Activated CD8-positive, alpha-beta memory T cell treated with anti-CD3 and anti-CD28 coated beads, Interleukin-2, amount 50 U/mL, for 1 hour (primary cell): ENCODE results near the gene STIP1.
A peak's percentile ranks its signal among the peaks of the same experiment; 100 is the strongest.

ENCODE experiments used
- DNase-seq: peaks from one replicate; pipeline ENCODE4 v3.0.0-alpha.2; 2020; ENCODE audit errors: extremely low read depth

The STIP1 gene

GRCh38 chr11:64198511-64198910, 12.5 kb downstream of the STIP1 start:
- no peak for DNase-seq

GRCh38 chr11:64201543-64201942, 15.6 kb downstream of the STIP1 start:
- DNase-seq: no peak

- no peak for DNase-seq
Observed at GRCh38 chr11:64202992-64203391, 17.0 kb downstream of the STIP1 start.

- no peak for DNase-seq
Observed at GRCh38 chr11:64203421-64204079, 17.6 kb downstream of the STIP1 start.

GRCh38 chr11:64204080-64204440, 18.1 kb downstream of the STIP1 start:
- no peak for DNase-seq

GRCh38 chr11:64204464-64204989, 18.6 kb downstream of the STIP1 start:
- DNase-seq: peak; percentile 68

GRCh38 chr11:64206457-64207255, 20.7 kb downstream of the STIP1 start, which contains the start of gene FERMT3:
FERMT3 (plus strand) TSS chr11:64206721; CDS start chr11:64207365, 644 bp downstream.
- no peak for DNase-seq

- no peak for DNase-seq
Observed at GRCh38 chr11:64207256-64208085, 21.5 kb downstream of the STIP1 start.

- no peak for DNase-seq
Observed at GRCh38 chr11:64208086-64208795, 22.3 kb downstream of the STIP1 start.

- DNase-seq: no peak
Observed at GRCh38 chr11:64208796-64209562, 23.0 kb downstream of the STIP1 start.

GRCh38 chr11:64209563-64209843, 23.5 kb downstream of the STIP1 start:
- no peak for DNase-seq

- DNase-seq: no peak
Observed at GRCh38 chr11:64210301-64211020, 24.5 kb downstream of the STIP1 start.

- DNase-seq: no peak
Observed at GRCh38 chr11:64211181-64211872, 25.4 kb downstream of the STIP1 start.

- no peak for DNase-seq
Observed at GRCh38 chr11:64216879-64217278, 30.9 kb downstream of the STIP1 start.

GRCh38 chr11:64218628-64219353, 32.8 kb downstream of the STIP1 start:
- no peak for DNase-seq

- no peak for DNase-seq
Observed at GRCh38 chr11:64219354-64219684, 33.3 kb downstream of the STIP1 start.

GRCh38 chr11:64219755-64220154, 33.8 kb downstream of the STIP1 start:
- no peak for DNase-seq

GRCh38 chr11:64220271-64220670, 34.3 kb downstream of the STIP1 start:
- no peak for DNase-seq

- DNase-seq: no peak
Observed at GRCh38 chr11:64220798-64221197, 34.8 kb downstream of the STIP1 start.
